K562 (cell line): Measurements from ENCODE around the gene FBXO17. TPM values are rescaled to one million over a fixed set of nuclear protein-coding genes. Genes with fewer than 3 reads are reported as not detected.
A peak's percentile ranks its signal among the peaks of the same experiment; 100 is the strongest.

Experiments
- ARNT ChIP-seq, 2 experiments: fragments of 450-650 bp; IDR thresholded peaks; 2 replicates each; pipeline ENCODE4 v1.6.1; 2016; ENCODE audit warnings: mild to moderate bottlenecking in 1 of 2
- CEBPG ChIP-seq, 3 experiments: fragments of 200-800 bp in 1 of 3; sonication (Bioruptor generic) in 1 of 3; sonication (generic) in 1 of 3; formaldehyde crosslinking in 1 of 3; IDR thresholded peaks in 2 of 3; conservative IDR thresholded peaks in 1 of 3; 2 replicates each; pipeline versions ENCODE4 v1.6.1 to v1.8.0; 2016 to 2022; ENCODE audit warnings: missing compliant biosample characterization in 2 of 3, missing genetic modification characterization in 2 of 3, mild to moderate bottlenecking in 1 of 3, missing genetic modification reagents in 1 of 3
- FOSL1 ChIP-seq: fragments of 200-800 bp; sonication (Bioruptor generic); conservative IDR thresholded peaks from 2 replicates; pipeline ENCODE4 v1.6.1; 2016; ENCODE audit warnings: missing genetic modification characterization, missing compliant biosample characterization
- HMG20A ChIP-seq: fragments of 450-650 bp; formaldehyde crosslinking; conservative IDR thresholded peaks from 2 replicates; pipeline ENCODE4 v1.4.0; 2020; ENCODE audit warnings: mild to moderate bottlenecking, mixed read lengths
- HNRNPK ChIP-seq: fragments of 200-400 bp; formaldehyde crosslinking; IDR thresholded peaks from one replicate; pipeline ENCODE4 v1.6.1; 2018; ENCODE audit warnings: mild to moderate bottlenecking, low read depth, low read length; ENCODE audit not compliant: poor library complexity, severe bottlenecking
- MCM7 ChIP-seq, 2 experiments: fragments of 450-650 bp; IDR thresholded peaks; 2 replicates each; pipeline ENCODE4 v1.6.1; 2016 to 2018
- PHF8 ChIP-seq: fragments of 200-600 bp; sonication (generic); IDR thresholded peaks from 2 replicates; pipeline ENCODE4 v1.6.1; 2012; ENCODE audit warnings: mixed run types, mild to moderate bottlenecking, inconsistent platforms, low read length, moderate library complexity, borderline replicate concordance
- POLR2G ChIP-seq: fragments of 200-400 bp; formaldehyde crosslinking; IDR thresholded peaks from 2 replicates; pipeline ENCODE4 v1.6.1; 2017; ENCODE audit warnings: low read depth, mild to moderate bottlenecking, antibody characterized with exemption, low read length, moderate library complexity
- RAD21 ChIP-seq, 2 experiments: fragments of 250-450 bp in 1 of 2; fragments of 450-650 bp in 1 of 2; sonication (Bioruptor Pico) in 1 of 2; formaldehyde crosslinking in 1 of 2; IDR thresholded peaks in 1 of 2; conservative IDR thresholded peaks in 1 of 2; 2 replicates each; pipeline versions ENCODE4 v1.4.0 to v1.8.0; 2020 to 2022; ENCODE audit warnings: mild to moderate bottlenecking in 2 of 2, moderate library complexity in 1 of 2
- RCOR1 ChIP-seq, 2 experiments: IDR thresholded peaks; 2 replicates each; pipeline ENCODE4 v1.6.1; 2012; ENCODE audit warnings: low read depth in 2 of 2, low read length in 2 of 2, borderline replicate concordance in 1 of 2, improper control_type of control experiment in 1 of 2
- SMAD4 ChIP-seq: fragments of 250-450 bp; sonication (Bioruptor Pico); conservative IDR thresholded peaks from 2 replicates; pipeline ENCODE4 v1.8.0; 2021; ENCODE audit warnings: inconsistent platforms, mild to moderate bottlenecking, moderate library complexity
- SRSF7 ChIP-seq: fragments of 200-400 bp; formaldehyde crosslinking; optimal IDR thresholded peaks from 2 replicates; pipeline ENCODE3; 2017; ENCODE audit warnings: mild to moderate bottlenecking, low read depth, low read length
- TCF3 ChIP-seq: sonication (generic); formaldehyde crosslinking; IDR thresholded peaks from 2 replicates; pipeline ENCODE4 v1.4.0; 2020; ENCODE audit warnings: mild to moderate bottlenecking, missing genetic modification reagents
- ZNF121 ChIP-seq: sonication (generic); formaldehyde crosslinking; conservative IDR thresholded peaks from 2 replicates; pipeline ENCODE4 v1.8.0; 2022; ENCODE audit warnings: missing genetic modification reagents
- ZNF212 ChIP-seq: fragments of 450-650 bp; formaldehyde crosslinking; IDR thresholded peaks from 2 replicates; pipeline ENCODE4 v1.4.0; 2020; ENCODE audit warnings: mild to moderate bottlenecking
- ZNF316 ChIP-seq: fragments of 450-650 bp; IDR thresholded peaks from 2 replicates; pipeline ENCODE4 v1.6.1; 2016
- ZNF444 ChIP-seq: fragments of 250-450 bp; sonication (Bioruptor Pico); IDR thresholded peaks from 2 replicates; pipeline ENCODE4 v1.4.0; 2020; ENCODE audit warnings: mild to moderate bottlenecking, moderate library complexity
- ZNF696 ChIP-seq: fragments of 250-450 bp; sonication (Bioruptor Pico); conservative IDR thresholded peaks from 2 replicates; pipeline ENCODE4 v1.4.0; 2020; ENCODE audit warnings: mild to moderate bottlenecking, moderate library complexity
- polyA plus RNA-seq, 8 experiments: library from polyadenylated mRNA; depleted of rRNA in 4 of 8; stranded (reverse) in 5 of 8; unstranded in 3 of 8; fragments of >200 nt; fragmentation: Nextera tagmentation in 2 of 8; fragmentation: Illumina TruSeq in 1 of 8; extraction: Ambion mirVana in 2 of 8; extraction: Trizol in 1 of 8; gene quantifications; 2 replicates each; pipeline versions ENCODE4 v1.2.1 to v1.2.3, GENCODE V29; 2011 to 2014; ENCODE audit warnings: inconsistent platforms in 1 of 8, missing spikeins in 1 of 8
- total RNA-seq, 7 experiments: library from RNA; depleted of rRNA in 6 of 7; stranded (reverse); fragments of >200 nt in 6 of 7; fragmentation: Illumina TruSeq in 2 of 7; extraction: Trizol in 2 of 7; gene quantifications; 2 replicates each; pipeline versions ENCODE4 v1.2.1 to v1.2.3, GENCODE V29; 2011 to 2021; ENCODE audit warnings: low replicate concordance in 1 of 7
- TF ChIP-seq, protein P1 (sequence below): IDR thresholded peaks from 2 replicates; pipeline ENCODE4 v1.6.1; 2011; ENCODE audit not compliant: insufficient read length; ENCODE audit errors: extremely low read depth
- TF ChIP-seq, protein P2 (sequence below): fragments of 450-650 bp; IDR thresholded peaks from 2 replicates; pipeline ENCODE4 v1.6.1; 2017; ENCODE audit warnings: mild to moderate bottlenecking, moderate library complexity
- TF ChIP-seq, protein P3 (sequence below): fragments of 200-400 bp; formaldehyde crosslinking; IDR thresholded peaks from 2 replicates; pipeline ENCODE4 v1.6.1; 2017; ENCODE audit warnings: mild to moderate bottlenecking, low read depth, low read length, moderate library complexity
- TF ChIP-seq, protein P4 (sequence below): fragments of 450-650 bp; formaldehyde crosslinking; IDR thresholded peaks from 2 replicates; pipeline ENCODE4 v1.4.0; 2020; ENCODE audit warnings: mild to moderate bottlenecking, moderate library complexity
- TF ChIP-seq, protein P5 (sequence below): sonication (generic); formaldehyde crosslinking; IDR thresholded peaks from 2 replicates; pipeline ENCODE4 v1.8.1; 2023; ENCODE audit warnings: mild to moderate bottlenecking, missing genetic modification reagents

Gene FBXO17
- total and polyA plus RNA-seq, 9 of the 15 experiments (the other 6 are each of a cell fraction or from before 2014, with no cell fraction given) = 4.1 to 27.1 (median 19.0) TPM

DNA sequence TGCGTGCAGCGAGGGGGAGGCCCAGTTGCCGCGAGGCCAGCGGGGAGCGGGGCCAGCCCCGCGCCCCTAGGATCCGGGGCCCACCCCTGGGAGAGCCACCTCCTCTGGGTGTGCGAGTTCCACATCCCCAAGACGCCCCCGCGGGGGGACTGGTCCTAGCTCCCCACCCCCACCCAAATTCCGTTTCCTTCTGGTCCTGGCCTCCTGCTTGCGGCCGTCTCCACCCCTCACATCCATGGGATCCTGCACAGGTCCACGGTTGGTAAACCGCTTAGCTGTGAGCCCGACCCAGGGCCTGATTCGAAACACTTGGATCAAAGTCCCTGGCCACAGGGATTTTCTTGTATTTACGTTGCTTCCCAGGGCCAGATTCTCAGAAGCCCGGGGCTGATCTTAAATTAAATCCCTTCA, 324 bp upstream of the FBXO17 start (continued):
- TF ChIP-seq PHF8 (peak; percentile 48; the same call in 1 of the 2 replicates), ZNF212 (no peak), MCM7 (IDR thresholded peaks at IDR 0.05) (no peak), CEBPG (CRISPR knock-in tag; IDR thresholded peaks at IDR 0.05) (no peak), CEBPG (tag; conservative IDR thresholded peaks at IDR 0.05 in 1 of 2, IDR thresholded peaks at IDR 0.05 in 1 of 2) (no peak), POLR2G (peak; percentile 67), SRSF7 (no peak), ZNF316 (no peak), SMAD4 (CRISPR knock-in tag) (no peak), ZNF121 (CRISPR knock-in tag) (no peak), RCOR1 (IDR thresholded peaks at IDR 0.05; ENCODE audit: borderline replicate concordance in 1 of 2, low read depth in 2 of 2, low read length in 2 of 2) (no peak), HMG20A (no peak), ZNF696 (CRISPR knock-in tag) (no peak), ZNF444 (CRISPR knock-in tag) (no peak), FOSL1 (tag) (no peak), ARNT (IDR thresholded peaks at IDR 0.05) (no peak), TCF3 (CRISPR knock-in tag) (no peak), HNRNPK (no peak), RAD21 (CRISPR knock-in tag; conservative IDR thresholded peaks at IDR 0.05 in 1 of 2, IDR thresholded peaks at IDR 0.05 in 1 of 2) (no peak)
- TF ChIP-seq, protein P1, sequence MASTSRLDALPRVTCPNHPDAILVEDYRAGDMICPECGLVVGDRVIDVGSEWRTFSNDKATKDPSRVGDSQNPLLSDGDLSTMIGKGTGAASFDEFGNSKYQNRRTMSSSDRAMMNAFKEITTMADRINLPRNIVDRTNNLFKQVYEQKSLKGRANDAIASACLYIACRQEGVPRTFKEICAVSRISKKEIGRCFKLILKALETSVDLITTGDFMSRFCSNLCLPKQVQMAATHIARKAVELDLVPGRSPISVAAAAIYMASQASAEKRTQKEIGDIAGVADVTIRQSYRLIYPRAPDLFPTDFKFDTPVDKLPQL = no peak
- TF ChIP-seq, protein P2, sequence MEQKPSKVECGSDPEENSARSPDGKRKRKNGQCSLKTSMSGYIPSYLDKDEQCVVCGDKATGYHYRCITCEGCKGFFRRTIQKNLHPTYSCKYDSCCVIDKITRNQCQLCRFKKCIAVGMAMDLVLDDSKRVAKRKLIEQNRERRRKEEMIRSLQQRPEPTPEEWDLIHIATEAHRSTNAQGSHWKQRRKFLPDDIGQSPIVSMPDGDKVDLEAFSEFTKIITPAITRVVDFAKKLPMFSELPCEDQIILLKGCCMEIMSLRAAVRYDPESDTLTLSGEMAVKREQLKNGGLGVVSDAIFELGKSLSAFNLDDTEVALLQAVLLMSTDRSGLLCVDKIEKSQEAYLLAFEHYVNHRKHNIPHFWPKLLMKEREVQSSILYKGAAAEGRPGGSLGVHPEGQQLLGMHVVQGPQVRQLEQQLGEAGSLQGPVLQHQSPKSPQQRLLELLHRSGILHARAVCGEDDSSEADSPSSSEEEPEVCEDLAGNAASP = no peak
- TF ChIP-seq, protein P3, sequence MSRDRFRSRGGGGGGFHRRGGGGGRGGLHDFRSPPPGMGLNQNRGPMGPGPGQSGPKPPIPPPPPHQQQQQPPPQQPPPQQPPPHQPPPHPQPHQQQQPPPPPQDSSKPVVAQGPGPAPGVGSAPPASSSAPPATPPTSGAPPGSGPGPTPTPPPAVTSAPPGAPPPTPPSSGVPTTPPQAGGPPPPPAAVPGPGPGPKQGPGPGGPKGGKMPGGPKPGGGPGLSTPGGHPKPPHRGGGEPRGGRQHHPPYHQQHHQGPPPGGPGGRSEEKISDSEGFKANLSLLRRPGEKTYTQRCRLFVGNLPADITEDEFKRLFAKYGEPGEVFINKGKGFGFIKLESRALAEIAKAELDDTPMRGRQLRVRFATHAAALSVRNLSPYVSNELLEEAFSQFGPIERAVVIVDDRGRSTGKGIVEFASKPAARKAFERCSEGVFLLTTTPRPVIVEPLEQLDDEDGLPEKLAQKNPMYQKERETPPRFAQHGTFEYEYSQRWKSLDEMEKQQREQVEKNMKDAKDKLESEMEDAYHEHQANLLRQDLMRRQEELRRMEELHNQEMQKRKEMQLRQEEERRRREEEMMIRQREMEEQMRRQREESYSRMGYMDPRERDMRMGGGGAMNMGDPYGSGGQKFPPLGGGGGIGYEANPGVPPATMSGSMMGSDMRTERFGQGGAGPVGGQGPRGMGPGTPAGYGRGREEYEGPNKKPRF = no peak
- TF ChIP-seq, protein P4, sequence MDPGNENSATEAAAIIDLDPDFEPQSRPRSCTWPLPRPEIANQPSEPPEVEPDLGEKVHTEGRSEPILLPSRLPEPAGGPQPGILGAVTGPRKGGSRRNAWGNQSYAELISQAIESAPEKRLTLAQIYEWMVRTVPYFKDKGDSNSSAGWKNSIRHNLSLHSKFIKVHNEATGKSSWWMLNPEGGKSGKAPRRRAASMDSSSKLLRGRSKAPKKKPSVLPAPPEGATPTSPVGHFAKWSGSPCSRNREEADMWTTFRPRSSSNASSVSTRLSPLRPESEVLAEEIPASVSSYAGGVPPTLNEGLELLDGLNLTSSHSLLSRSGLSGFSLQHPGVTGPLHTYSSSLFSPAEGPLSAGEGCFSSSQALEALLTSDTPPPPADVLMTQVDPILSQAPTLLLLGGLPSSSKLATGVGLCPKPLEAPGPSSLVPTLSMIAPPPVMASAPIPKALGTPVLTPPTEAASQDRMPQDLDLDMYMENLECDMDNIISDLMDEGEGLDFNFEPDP (CRISPR knock-in tag) = no peak
- TF ChIP-seq, protein P5, sequence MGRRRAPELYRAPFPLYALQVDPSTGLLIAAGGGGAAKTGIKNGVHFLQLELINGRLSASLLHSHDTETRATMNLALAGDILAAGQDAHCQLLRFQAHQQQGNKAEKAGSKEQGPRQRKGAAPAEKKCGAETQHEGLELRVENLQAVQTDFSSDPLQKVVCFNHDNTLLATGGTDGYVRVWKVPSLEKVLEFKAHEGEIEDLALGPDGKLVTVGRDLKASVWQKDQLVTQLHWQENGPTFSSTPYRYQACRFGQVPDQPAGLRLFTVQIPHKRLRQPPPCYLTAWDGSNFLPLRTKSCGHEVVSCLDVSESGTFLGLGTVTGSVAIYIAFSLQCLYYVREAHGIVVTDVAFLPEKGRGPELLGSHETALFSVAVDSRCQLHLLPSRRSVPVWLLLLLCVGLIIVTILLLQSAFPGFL = no peak
